ENCODE results near the gene DEFB126. TPM values are rescaled to one million over a fixed set of nuclear protein-coding genes. Genes with fewer than 3 reads are reported as not detected.
"Not testable (repeated sequence)": the region's sequence is repeated elsewhere in the genome, so short reads cannot be mapped to it uniquely, and the experiment has no call there.

The DEFB126 gene
- total RNA-seq: not detected

GRCh38 chr20:142290-142689, at the start of gene DEFB126:
TSS of gene DEFB126 (plus strand) at chr20:142590. CDS start at chr20:142629, 39 bp downstream.
- no peak for DNase-seq (ENCODE audit: low spot score in 2 of 2)
- H3K27ac Mint-ChIP-seq: no peak within 1 kb of the TSS
- ATAC-seq: no peak
- no peaks in the 10 kb centered on the region for H3K36me3 Mint-ChIP-seq
- H3K9me3 Mint-ChIP-seq: no peaks in the 10 kb centered on the region

GRCh38 chr20:93641-94040, 48.7 kb upstream of the DEFB126 start:
- H3K36me3 Mint-ChIP-seq: peaks cover 0 to 14% of the 10 kb centered on the region in 2 donors
- no peak for DNase-seq (ENCODE audit: low spot score in 2 of 2)
- peaks cover 9 to 18% of the 10 kb centered on the region in 2 donors for H3K9me3 Mint-ChIP-seq
- ATAC-seq: no peak
- H3K27ac Mint-ChIP-seq: no peak overlapping the region

- ATAC-seq (no peak), DNase-seq (ENCODE audit: low spot score in 2 of 2) (no peak)
- Mint-ChIP-seq H3K9me3 (peaks cover 9 to 18% of the 10 kb centered on the region in 2 donors), H3K36me3 (peaks cover 0 to 14% of the 10 kb centered on the region in 2 donors), H3K27ac (no peak overlapping the region)
Measured at GRCh38 chr20:95215-95614, 47.2 kb upstream of the DEFB126 start.

- not testable (repeated sequence) for ATAC-seq; H3K27ac Mint-ChIP-seq; DNase-seq (ENCODE audit: low spot score in 2 of 2)
- Mint-ChIP-seq H3K9me3 (peaks cover 9 to 18% of the 10 kb centered on the region in 2 donors), H3K36me3 (peaks cover 0 to 14% of the 10 kb centered on the region in 2 donors)
Measured at GRCh38 chr20:97691-98090, 44.7 kb upstream of the DEFB126 start.

GRCh38 chr20:101975-102374, 40.4 kb upstream of the DEFB126 start:
- H3K36me3 Mint-ChIP-seq: no peaks in the 10 kb centered on the region
- DNase-seq (ENCODE audit: low spot score in 2 of 2): no peak
- no peaks in the 10 kb centered on the region for H3K9me3 Mint-ChIP-seq
- no peak for ATAC-seq
- no peak overlapping the region for H3K27ac Mint-ChIP-seq

- H3K36me3 Mint-ChIP-seq: no peaks in the 10 kb centered on the region
- DNase-seq (ENCODE audit: low spot score in 2 of 2) (no peak), ATAC-seq (no peak)
- no peaks in the 10 kb centered on the region for H3K9me3 Mint-ChIP-seq
- no peak overlapping the region for H3K27ac Mint-ChIP-seq
Measured at GRCh38 chr20:103456-103855, 38.9 kb upstream of the DEFB126 start.

- no peak overlapping the region for H3K27ac Mint-ChIP-seq
- ATAC-seq (no peak), DNase-seq (ENCODE audit: low spot score in 2 of 2) (no peak)
- peaks cover 0 to 10% of the 10 kb centered on the region in 2 donors for H3K36me3 Mint-ChIP-seq
- H3K9me3 Mint-ChIP-seq: peaks cover 0 to 7% of the 10 kb centered on the region in 2 donors
Measured at GRCh38 chr20:112396-112795, 30.0 kb upstream of the DEFB126 start.

GRCh38 chr20:117518-117917, 24.9 kb upstream of the DEFB126 start:
- peaks cover 0 to 11% of the 10 kb centered on the region in 2 donors for H3K9me3 Mint-ChIP-seq
- DNase-seq (ENCODE audit: low spot score in 2 of 2) (no peak), ATAC-seq (no peak)
- peaks cover 0 to 10% of the 10 kb centered on the region in 2 donors for H3K36me3 Mint-ChIP-seq
- no peak overlapping the region for H3K27ac Mint-ChIP-seq

- not testable (repeated sequence) for H3K27ac Mint-ChIP-seq; H3K9me3 Mint-ChIP-seq; DNase-seq (ENCODE audit: low spot score in 2 of 2); ATAC-seq; H3K36me3 Mint-ChIP-seq
Measured at GRCh38 chr20:129786-130323, 12.5 kb upstream of the DEFB126 start.

- DNase-seq (ENCODE audit: low spot score in 2 of 2) (peak in 1 of 2 donors; percentile 17), ATAC-seq (no peak)
- H3K9me3 Mint-ChIP-seq: no peaks in the 10 kb centered on the region
- H3K36me3 Mint-ChIP-seq: no peaks in the 10 kb centered on the region
- H3K27ac Mint-ChIP-seq: no peak overlapping the region
Measured at GRCh38 chr20:137668-138490, 4.5 kb upstream of the DEFB126 start.

- no peak overlapping the region for H3K27ac Mint-ChIP-seq
- no peaks in the 10 kb centered on the region for H3K36me3 Mint-ChIP-seq
- ATAC-seq (no peak), DNase-seq (ENCODE audit: low spot score in 2 of 2) (no peak)
- H3K9me3 Mint-ChIP-seq: no peaks in the 10 kb centered on the region
Measured at GRCh38 chr20:145877-146276, 3.5 kb downstream of the DEFB126 start.

- DNase-seq (ENCODE audit: low spot score in 2 of 2): no peak
- ATAC-seq: no peak
- Mint-ChIP-seq H3K36me3 (no peaks in the 10 kb centered on the region), H3K9me3 (no peaks in the 10 kb centered on the region), H3K27ac (no peak overlapping the region)
Measured at GRCh38 chr20:152131-152530, 9.7 kb downstream of the DEFB126 start.

GRCh38 chr20:157154-157553, 14.8 kb downstream of the DEFB126 start, which contains the start of gene DEFB127:
TSS of gene DEFB127 (plus strand) at chr20:157454. CDS start at chr20:157545, 91 bp downstream.
- Mint-ChIP-seq H3K27ac (no peak within 1 kb of the TSS), H3K9me3 (no peaks in the 10 kb centered on the region), H3K36me3 (no peaks in the 10 kb centered on the region)
- ATAC-seq (no peak), DNase-seq (ENCODE audit: low spot score in 2 of 2) (no peak)

GRCh38 chr20:164618-165017, 22.2 kb downstream of the DEFB126 start:
- DNase-seq (ENCODE audit: low spot score in 2 of 2) (no peak), ATAC-seq (no peak)
- H3K36me3 Mint-ChIP-seq: no peaks in the 10 kb centered on the region
- H3K27ac Mint-ChIP-seq: no peak overlapping the region
- H3K9me3 Mint-ChIP-seq: no peaks in the 10 kb centered on the region

GRCh38 chr20:168876-169275, 26.5 kb downstream of the DEFB126 start:
- no peaks in the 10 kb centered on the region for H3K9me3 Mint-ChIP-seq
- no peak for DNase-seq (ENCODE audit: low spot score in 2 of 2)
- H3K27ac Mint-ChIP-seq: no peak overlapping the region
- no peak for ATAC-seq
- no peaks in the 10 kb centered on the region for H3K36me3 Mint-ChIP-seq

- no peak overlapping the region for H3K27ac Mint-ChIP-seq
- peaks cover 11% of the 10 kb centered on the region in 2 donors for H3K9me3 Mint-ChIP-seq
- no peak for ATAC-seq
- peaks cover 16 to 21% of the 10 kb centered on the region in 2 donors for H3K36me3 Mint-ChIP-seq
- DNase-seq (ENCODE audit: low spot score in 2 of 2): no peak
Measured at GRCh38 chr20:184288-184687, 41.9 kb downstream of the DEFB126 start.

- H3K36me3 Mint-ChIP-seq: peaks cover 16 to 21% of the 10 kb centered on the region in 2 donors
- peaks cover 11% of the 10 kb centered on the region in 2 donors for H3K9me3 Mint-ChIP-seq
- H3K27ac Mint-ChIP-seq: no peak overlapping the region
- DNase-seq (ENCODE audit: low spot score in 2 of 2) (no peak), ATAC-seq (no peak)
Measured at GRCh38 chr20:187733-188132, 45.3 kb downstream of the DEFB126 start.

- no peak for ATAC-seq
- Mint-ChIP-seq H3K36me3 (peaks cover 8% of the 10 kb centered on the region in 2 donors), H3K9me3 (peaks cover 3 to 4% of the 10 kb centered on the region in 2 donors), H3K27ac (no peak within 1 kb of the TSS)
- DNase-seq (ENCODE audit: low spot score in 2 of 2): no peak
Measured at GRCh38 chr20:189611-190010, 47.2 kb downstream of the DEFB126 start, which contains the start of gene DEFB128. TSS of gene DEFB128 (minus strand) at chr20:189711. CDS start at chr20:189623, 88 bp downstream.
